Activated CD4-positive, alpha-beta memory T cell treated with anti-CD3 and anti-CD28 coated beads, Interleukin-2, amount 10 ng/mL, durations not matched to agents 7 days and 5 days (primary cell): ENCODE measurements around the gene SRCAP. TPM values are rescaled to one million over a fixed set of nuclear protein-coding genes. Genes with fewer than 3 reads are reported as not detected.
A peak's percentile ranks its signal among the peaks of the same experiment; 100 is the strongest.

Source experiments
- CTCF ChIA-PET: fragments of 350-600 bp; sonication (Branson Sonifier 250); formaldehyde crosslinking; loops from one replicate; lab custom pipeline; 2021; ENCODE audit warnings: antibody characterized with exemption, inconsistent platforms; lab: Charles Lee
- POLR2A ChIA-PET: fragments of 350-600 bp; sonication (Branson Sonifier 250); formaldehyde crosslinking; loops from one replicate; lab custom pipeline; 2021; ENCODE audit warnings: antibody characterized with exemption; lab: Charles Lee
- DNase-seq: peaks from one replicate; pipeline ENCODE4 v3.0.0-alpha.2; 2020
- H3K27ac Mint-ChIP-seq: one replicate; pipeline ENCODE4 v1.8.0; 2021; ENCODE audit warnings: mild to moderate bottlenecking, mixed read lengths
- H3K27me3 Mint-ChIP-seq: one replicate; pipeline ENCODE4 v1.8.0; 2021; ENCODE audit warnings: mixed read lengths
- H3K36me3 Mint-ChIP-seq: one replicate; pipeline ENCODE4 v1.8.0; 2021; ENCODE audit warnings: low read depth, mixed read lengths
- H3K4me1 Mint-ChIP-seq: one replicate; pipeline ENCODE4 v1.8.0; 2021; ENCODE audit warnings: mixed read lengths
- H3K4me3 Mint-ChIP-seq: one replicate; pipeline ENCODE4 v1.8.0; 2021; ENCODE audit warnings: mild to moderate bottlenecking, mixed read lengths
- H3K9me3 Mint-ChIP-seq: one replicate; pipeline ENCODE4 v1.8.0; 2021; ENCODE audit warnings: mixed read lengths
- total RNA-seq, 2 experiments: library from RNA; stranded (reverse); gene quantifications; one replicate each; pipeline ENCODE4 v1.2.3, GENCODE V29; 2021

SRCAP gene
- total RNA-seq, 2 experiments from 2014 or later, result 63.2 to 65.0 TPM

DNA sequence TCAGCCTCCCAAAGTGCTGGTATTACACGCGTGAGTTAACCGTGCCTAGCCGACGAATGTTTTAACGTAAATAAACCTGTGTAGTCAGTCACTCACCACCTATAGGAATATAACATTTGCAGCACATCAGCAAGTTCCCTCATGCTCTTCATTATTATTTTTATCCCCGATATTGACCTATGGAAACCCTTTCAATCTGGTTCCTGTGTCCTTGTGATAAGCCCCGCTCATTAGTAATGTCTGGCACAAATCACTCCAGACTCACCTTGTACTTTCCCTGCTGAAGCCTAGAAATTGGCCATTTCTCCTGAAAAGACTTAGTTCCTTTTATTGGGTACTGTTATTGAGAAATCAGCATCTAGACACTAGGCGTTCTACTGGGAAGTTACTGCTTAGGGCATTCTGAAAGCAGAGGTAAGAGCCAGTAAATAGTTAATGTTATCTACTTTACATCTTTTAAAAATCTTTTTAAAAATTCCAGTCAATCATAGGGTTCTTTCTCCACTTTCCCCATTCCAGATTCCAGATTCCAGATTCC is 47.7 kb downstream of the SRCAP start:
- Mint-ChIP-seq H3K36me3 (peaks cover 40% of the 10 kb centered on the region), H3K9me3 (no peaks in the 10 kb centered on the region), H3K4me1 (peaks cover 33% of the 10 kb centered on the region), H3K4me3 (no peak overlapping the region), H3K27ac (no peak overlapping the region), H3K27me3 (no peaks in the 10 kb centered on the region)
- POLR2A ChIA-PET, result interaction anchor here (0.9 to 2.5 kb wide), 8 partner anchors 10 to 155 kb away, joined by 3 to 28 read pairs (median 6); partner anchors contain the start of genes CFAP119, RNF40 and SRCAP
- no peak for DNase-seq
- CTCF ChIA-PET, result interaction anchor here (0.7 to 2.0 kb wide), 3 partner anchors 53 to 155 kb away, joined by 4 to 14 read pairs (median 12); no protein-coding TSS in a partner anchor

DNA sequence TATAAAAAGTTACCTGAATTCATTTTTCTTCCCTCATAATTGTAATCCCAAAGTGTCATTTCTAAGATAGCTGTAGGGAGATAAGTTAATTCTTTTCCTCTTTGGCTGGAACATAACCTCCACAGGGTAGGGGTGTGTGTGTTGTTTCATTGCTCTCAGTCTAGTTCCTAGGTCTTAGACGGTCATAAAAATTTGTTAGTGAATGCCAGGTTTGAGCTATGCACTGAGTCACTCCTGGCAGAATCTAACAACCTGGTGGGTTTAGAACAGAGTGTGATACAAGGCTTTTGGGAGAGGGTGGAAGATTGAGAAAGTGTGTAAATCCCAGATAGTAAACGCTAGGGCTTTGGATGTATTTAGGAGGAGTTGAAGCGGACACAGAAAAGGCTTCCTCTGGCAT is 48.4 kb downstream of the SRCAP start:
- CTCF ChIA-PET, result interaction anchor here (0.7 to 2.0 kb wide), 7 partner anchors 15 to 195 kb away, joined by 3 to 14 read pairs (median 5); partner anchors contain the start of gene FBRS
- Mint-ChIP-seq H3K9me3 (no peaks in the 10 kb centered on the region), H3K4me3 (peak overlapping the region; percentile 93), H3K4me1 (peaks cover 33% of the 10 kb centered on the region), H3K27me3 (no peaks in the 10 kb centered on the region), H3K27ac (peak overlapping the region; percentile 81), H3K36me3 (peaks cover 34% of the 10 kb centered on the region)
- DNase-seq, result no peak
- POLR2A ChIA-PET, result interaction anchor here (0.7 to 2.5 kb wide), 22 partner anchors 9 to 432 kb away, joined by 3 to 28 read pairs (median 3); partner anchors contain the start of genes CFAP119, FUS, PRR14 and RNF40

DNA sequence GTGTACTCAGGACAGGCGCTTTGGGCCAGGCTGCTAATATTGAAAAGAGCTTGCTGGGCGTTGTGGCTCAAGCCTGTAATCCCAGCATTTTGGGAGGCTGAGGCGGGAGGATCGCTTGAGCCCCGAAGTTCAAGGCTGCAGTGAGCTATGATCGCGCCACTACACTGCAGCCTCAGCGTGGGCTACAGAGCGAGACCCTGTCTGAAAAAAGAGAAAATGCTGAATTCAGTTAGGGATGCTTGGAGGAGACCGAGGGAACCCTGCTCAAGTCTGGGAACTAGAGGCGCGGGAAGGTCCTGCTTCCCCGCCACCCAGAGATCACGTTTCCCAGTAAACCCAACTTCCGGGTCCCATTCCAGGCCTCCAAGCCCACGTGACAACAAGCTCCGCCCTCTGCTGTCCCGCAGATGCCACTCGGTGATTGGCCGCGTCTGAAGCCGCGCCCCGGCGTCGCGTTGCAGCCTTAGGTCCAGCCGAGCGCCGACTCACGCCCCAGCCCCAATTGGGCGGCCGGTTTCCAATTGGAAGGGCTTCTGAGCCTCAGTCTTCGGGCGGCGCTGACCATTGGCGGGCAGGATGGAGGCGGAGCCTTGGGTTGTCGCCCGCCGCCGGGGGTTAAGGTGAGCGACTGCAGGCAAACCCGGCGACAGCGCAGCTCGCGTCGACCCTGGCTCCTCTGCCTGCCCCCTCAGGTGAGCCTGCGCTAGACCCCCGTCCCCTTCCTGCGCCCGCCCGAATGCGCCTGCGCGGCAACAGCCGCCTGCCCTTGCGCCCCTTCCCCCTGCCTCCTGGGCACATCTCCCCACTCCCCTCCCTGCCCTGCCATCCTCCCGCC is 49.0 kb downstream of the SRCAP start, which contains the start of gene PHKG2:
TSS of gene PHKG2 (plus strand) at position 627 of the 835 bp plus-strand sequence. CDS start 396 bp downstream, outside the sequence.
- H3K9me3 Mint-ChIP-seq, result no peaks in the 10 kb centered on the region
- ChIA-PET CTCF (interaction anchor here (0.8 to 2.0 kb wide), 7 partner anchors 15 to 194 kb away, joined by 3 to 14 read pairs (median 5); partner anchors contain the start of gene FBRS), POLR2A (interaction anchor here (0.7 to 2.5 kb wide), 24 partner anchors 9 to 432 kb away, joined by 3 to 28 read pairs (median 3); partner anchors contain the start of genes CFAP119, FUS, PRR14 and RNF40)
- peak within 1 kb of the TSS; percentile 84 for H3K27ac Mint-ChIP-seq
- H3K27me3 Mint-ChIP-seq, result no peaks in the 10 kb centered on the region
- H3K36me3 Mint-ChIP-seq, result peaks cover 32% of the 10 kb centered on the region
- H3K4me3 Mint-ChIP-seq, result peak within 1 kb of the TSS; percentile 93
- peak; percentile 99 for DNase-seq
- H3K4me1 Mint-ChIP-seq, result peaks cover 33% of the 10 kb centered on the region

DNA sequence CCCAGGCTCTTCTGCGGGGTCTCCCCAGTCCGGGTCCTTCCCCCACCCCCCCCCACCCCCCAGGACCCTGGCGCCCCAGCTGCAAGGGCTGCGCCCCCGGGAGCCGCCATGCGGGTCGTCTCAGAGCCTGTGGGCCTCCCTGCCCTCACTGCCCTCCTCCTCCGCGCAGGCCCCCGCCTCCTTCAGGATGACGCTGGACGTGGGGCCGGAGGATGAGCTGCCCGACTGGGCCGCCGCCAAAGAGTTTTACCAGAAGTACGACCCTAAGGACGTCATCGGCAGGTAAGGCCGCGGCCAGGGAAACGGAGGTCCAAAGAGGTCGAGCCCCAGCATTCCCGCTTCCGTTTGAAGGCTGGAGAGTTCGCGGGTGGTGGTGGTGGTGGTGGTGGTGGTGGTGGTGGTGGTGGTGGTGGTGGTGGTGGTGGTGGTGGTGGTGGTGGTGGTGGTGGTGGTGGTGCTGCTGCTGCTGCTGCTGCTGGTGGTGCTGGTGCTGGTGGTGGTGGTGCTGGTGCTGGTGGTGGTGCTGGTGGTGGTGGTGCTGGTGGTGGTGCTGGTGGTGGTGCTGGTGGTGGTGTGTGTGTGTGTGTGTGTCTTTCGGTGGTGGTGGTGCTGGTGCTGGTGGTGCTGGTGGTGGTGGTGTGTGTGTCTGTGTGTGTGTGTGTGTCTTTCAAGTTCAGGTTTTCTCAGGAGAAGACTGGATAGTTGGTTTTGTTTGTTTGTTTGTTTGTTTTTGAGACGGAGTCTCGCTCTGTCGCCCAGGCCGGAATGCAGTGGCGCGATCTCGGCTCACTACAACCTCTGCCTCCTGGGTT is 49.9 kb downstream of the SRCAP start:
- POLR2A ChIA-PET, result interaction anchor here (0.9 to 2.5 kb wide), 19 partner anchors 8 to 431 kb away, joined by 3 to 28 read pairs (median 4); partner anchors contain the start of genes CFAP119, FUS, PRR14 and RNF40
- peak; percentile 49 for DNase-seq
- CTCF ChIA-PET, result interaction anchor here (0.8 to 2.0 kb wide), 6 partner anchors 55 to 193 kb away, joined by 3 to 14 read pairs (median 5); partner anchors contain the start of gene FBRS
- Mint-ChIP-seq H3K27me3 (no peaks in the 10 kb centered on the region), H3K4me3 (peak overlapping the region; percentile 93), H3K9me3 (no peaks in the 10 kb centered on the region), H3K36me3 (peaks cover 30% of the 10 kb centered on the region), H3K27ac (peak overlapping the region; percentile 84), H3K4me1 (peaks cover 33% of the 10 kb centered on the region)

DNA sequence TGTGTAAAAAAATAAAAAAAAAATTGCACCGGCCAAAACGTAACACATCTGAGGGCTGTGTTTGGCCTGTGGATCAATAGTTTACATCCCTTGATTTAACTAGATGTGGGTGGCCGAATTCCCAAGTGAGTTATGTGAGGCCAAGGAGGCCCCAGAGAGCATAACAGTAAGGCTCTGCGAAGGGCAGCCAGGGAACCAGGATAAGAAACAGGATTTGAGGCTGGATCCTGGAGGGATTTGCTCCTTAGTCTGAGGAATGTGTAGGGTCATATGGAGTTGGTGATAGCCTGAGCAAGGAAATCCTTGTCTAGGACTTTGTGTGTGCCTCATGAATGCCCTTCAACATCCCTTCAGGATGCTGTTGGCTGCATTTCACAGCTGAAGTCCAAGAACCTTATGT is 51.2 kb downstream of the SRCAP start:
- no peak for DNase-seq
- H3K4me3 Mint-ChIP-seq, result peak overlapping the region; percentile 93
- H3K9me3 Mint-ChIP-seq, result no peaks in the 10 kb centered on the region
- CTCF ChIA-PET, result interaction anchor here (1.2 kb wide), 1 partner anchor 64 kb away, joined by 3 read pairs; no protein-coding TSS in a partner anchor
- POLR2A ChIA-PET, result interaction anchor here (0.6 to 1.2 kb wide), 5 partner anchors 9 to 20 kb away, joined by 3 to 5 read pairs (median 3); partner anchors contain the start of gene RNF40
- peak overlapping the region; percentile 32 for H3K27ac Mint-ChIP-seq
- H3K4me1 Mint-ChIP-seq, result peaks cover 33% of the 10 kb centered on the region
- peaks cover 28% of the 10 kb centered on the region for H3K36me3 Mint-ChIP-seq
- H3K27me3 Mint-ChIP-seq, result no peaks in the 10 kb centered on the region

DNA sequence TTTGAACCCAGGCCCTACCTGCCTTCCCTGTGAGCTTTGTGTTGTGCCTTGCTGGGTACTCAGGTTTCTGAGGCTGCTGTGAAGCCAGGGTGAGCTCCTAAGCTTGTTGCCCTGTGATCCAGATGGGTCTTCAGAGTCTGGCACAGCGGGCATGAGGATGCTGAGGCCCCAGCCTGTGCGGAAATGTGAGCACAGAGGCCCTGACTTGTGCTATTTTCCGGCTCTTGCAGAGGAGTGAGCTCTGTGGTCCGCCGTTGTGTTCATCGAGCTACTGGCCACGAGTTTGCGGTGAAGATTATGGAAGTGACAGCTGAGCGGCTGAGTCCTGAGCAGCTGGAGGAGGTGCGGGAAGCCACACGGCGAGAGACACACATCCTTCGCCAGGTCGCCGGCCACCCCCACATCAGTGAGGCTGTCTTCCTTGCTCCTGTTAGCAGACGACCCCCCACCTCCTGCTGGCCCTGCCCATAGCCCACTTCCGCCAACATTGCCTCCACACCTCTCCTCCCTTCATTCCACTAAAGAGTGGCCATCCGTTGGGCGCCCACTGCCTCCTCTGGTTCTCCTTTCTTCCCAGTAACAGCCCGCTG is 52.0 kb downstream of the SRCAP start:
- POLR2A ChIA-PET, result interaction anchor here (1.0 to 1.2 kb wide), 4 partner anchors 9 to 151 kb away, joined by 3 to 5 read pairs (median 4); partner anchors contain the start of gene RNF40
- no peak for DNase-seq
- H3K4me1 Mint-ChIP-seq, result peaks cover 33% of the 10 kb centered on the region
- H3K4me3 Mint-ChIP-seq, result no peak overlapping the region
- peaks cover 30% of the 10 kb centered on the region for H3K36me3 Mint-ChIP-seq
- no peaks in the 10 kb centered on the region for H3K27me3 Mint-ChIP-seq
- H3K27ac Mint-ChIP-seq, result no peak overlapping the region
- H3K9me3 Mint-ChIP-seq, result no peaks in the 10 kb centered on the region
- CTCF ChIA-PET, result interaction anchor here (1.2 kb wide), 1 partner anchor 64 kb away, joined by 3 read pairs; no protein-coding TSS in a partner anchor

DNA sequence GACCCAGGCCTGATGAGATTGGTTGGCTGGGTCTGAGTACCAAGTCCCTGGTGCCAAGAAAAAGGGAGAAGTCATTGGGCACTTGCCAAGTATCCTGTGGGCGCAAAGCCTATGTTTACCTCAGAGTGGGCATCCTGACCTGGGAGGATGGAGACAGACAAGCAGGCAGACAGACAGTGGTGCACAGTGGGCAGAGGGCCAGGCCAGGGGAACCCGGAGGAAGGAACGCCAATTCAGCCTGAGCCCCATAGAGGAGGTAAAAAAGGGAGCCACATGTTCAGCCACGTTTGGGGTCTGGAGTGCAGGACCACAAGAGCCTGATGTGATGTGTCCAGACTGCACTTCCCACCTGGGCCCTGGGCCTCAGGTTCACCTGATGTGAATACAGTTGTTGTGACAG is 54.6 kb downstream of the SRCAP start:
- no peak for DNase-seq
- no peaks in the 10 kb centered on the region for H3K9me3 Mint-ChIP-seq
- H3K27ac Mint-ChIP-seq, result no peak overlapping the region
- peaks cover 20% of the 10 kb centered on the region for H3K4me1 Mint-ChIP-seq
- ChIA-PET CTCF (interaction anchor here (1.5 kb wide), 1 partner anchor 61 kb away, joined by 3 read pairs; no protein-coding TSS in a partner anchor), POLR2A (no interaction called here)
- peaks cover 29% of the 10 kb centered on the region for H3K36me3 Mint-ChIP-seq
- H3K27me3 Mint-ChIP-seq, result no peaks in the 10 kb centered on the region
- H3K4me3 Mint-ChIP-seq, result no peak overlapping the region

DNA sequence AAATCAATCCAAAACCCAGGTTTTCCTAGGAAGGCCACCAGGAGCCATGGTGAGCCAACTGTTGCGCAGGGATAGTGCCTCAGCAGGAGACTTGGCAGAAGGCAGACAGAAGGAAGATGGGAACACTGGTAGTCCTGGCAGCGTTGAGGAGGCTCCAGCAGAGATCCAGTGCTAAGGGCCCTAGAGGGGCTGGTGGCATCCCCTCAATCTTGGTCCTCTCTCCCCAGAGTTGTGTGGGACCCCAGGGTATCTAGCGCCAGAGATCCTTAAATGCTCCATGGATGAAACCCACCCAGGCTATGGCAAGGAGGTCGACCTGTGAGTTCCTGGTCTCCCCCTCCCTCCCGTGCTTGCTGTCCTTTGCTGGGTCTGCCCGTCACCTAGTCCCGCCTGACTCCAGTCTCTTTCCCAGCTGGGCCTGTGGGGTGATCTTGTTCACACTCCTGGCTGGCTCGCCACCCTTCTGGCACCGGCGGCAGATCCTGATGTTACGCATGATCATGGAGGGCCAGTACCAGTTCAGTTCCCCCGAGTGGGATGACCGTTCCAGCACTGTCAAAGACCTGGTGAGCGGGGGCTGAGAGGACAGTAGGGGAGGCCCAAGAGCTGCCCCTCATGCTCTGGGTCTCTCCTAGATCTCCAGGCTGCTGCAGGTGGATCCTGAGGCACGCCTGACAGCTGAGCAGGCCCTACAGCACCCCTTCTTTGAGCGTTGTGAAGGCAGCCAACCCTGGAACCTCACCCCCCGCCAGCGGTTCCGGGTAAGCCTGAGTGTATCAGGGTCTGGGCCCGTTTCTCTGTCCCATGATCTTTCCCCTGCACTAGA is 57.2 kb downstream of the SRCAP start:
- no peaks in the 10 kb centered on the region for H3K27me3 Mint-ChIP-seq
- ChIA-PET CTCF (no interaction called here), POLR2A (interaction anchor here (1.5 kb wide), 1 partner anchor 8 kb away, joined by 4 read pairs; the partner anchor contains the start of gene PHKG2)
- no peaks in the 10 kb centered on the region for H3K9me3 Mint-ChIP-seq
- no peak for DNase-seq
- H3K36me3 Mint-ChIP-seq, result peaks cover 19% of the 10 kb centered on the region
- H3K4me3 Mint-ChIP-seq, result no peak overlapping the region
- no peak overlapping the region for H3K27ac Mint-ChIP-seq
- H3K4me1 Mint-ChIP-seq, result peaks cover 12% of the 10 kb centered on the region

DNA sequence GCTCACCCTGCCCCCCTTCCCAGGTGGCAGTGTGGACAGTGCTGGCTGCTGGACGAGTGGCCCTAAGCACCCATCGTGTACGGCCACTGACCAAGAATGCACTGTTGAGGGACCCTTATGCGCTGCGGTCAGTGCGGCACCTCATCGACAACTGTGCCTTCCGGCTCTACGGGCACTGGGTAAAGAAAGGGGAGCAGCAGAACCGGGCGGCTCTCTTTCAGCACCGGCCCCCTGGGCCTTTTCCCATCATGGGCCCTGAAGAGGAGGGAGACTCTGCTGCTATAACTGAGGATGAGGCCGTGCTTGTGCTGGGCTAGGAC is 57.8 kb downstream of the SRCAP start:
- no peak for DNase-seq
- ChIA-PET POLR2A (interaction anchor here (1.5 kb wide), 1 partner anchor 9 kb away, joined by 4 read pairs; the partner anchor contains the start of gene PHKG2), CTCF (no interaction called here)
- no peaks in the 10 kb centered on the region for H3K27me3 Mint-ChIP-seq
- H3K9me3 Mint-ChIP-seq, result no peaks in the 10 kb centered on the region
- H3K36me3 Mint-ChIP-seq, result peaks cover 14% of the 10 kb centered on the region
- peaks cover 10% of the 10 kb centered on the region for H3K4me1 Mint-ChIP-seq
- no peak overlapping the region for H3K27ac Mint-ChIP-seq
- H3K4me3 Mint-ChIP-seq, result no peak overlapping the region

DNA sequence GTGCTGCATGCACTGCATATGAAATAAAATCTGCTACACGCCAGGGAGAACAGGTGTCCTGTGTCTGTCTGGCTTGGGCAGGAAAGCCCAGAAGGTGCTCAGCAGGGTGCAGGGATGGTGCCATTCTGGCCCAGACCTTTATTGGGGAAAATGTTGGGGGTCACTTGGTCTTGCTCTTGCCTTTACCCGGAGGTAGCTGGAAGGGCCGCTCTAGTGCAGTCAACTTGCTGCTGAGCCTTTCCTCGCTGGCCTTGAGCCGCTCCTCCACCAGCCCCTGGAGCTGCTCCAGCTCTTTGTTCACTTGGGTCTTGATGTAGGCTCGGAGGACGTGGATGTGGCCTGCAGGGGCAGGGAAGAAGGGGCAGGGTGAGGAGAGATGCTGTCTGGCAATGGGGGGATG is 58.3 kb downstream of the SRCAP start:
- POLR2A ChIA-PET, result interaction anchor here (1.5 kb wide), 1 partner anchor 9 kb away, joined by 4 read pairs; the partner anchor contains the start of gene PHKG2
- no peak for DNase-seq
- Mint-ChIP-seq H3K4me3 (no peak overlapping the region), H3K27ac (no peak overlapping the region), H3K27me3 (no peaks in the 10 kb centered on the region), H3K4me1 (peaks cover 13% of the 10 kb centered on the region), H3K36me3 (peaks cover 17% of the 10 kb centered on the region), H3K9me3 (no peaks in the 10 kb centered on the region)
- CTCF ChIA-PET, result no interaction called here
